Measurements from ENCODE around the gene GLB1L2. TPM values are rescaled to one million over a fixed set of nuclear protein-coding genes. Genes with fewer than 3 reads are reported as not detected.

GLB1L2 gene
- total and polyA plus RNA-seq, 2 of the 13 experiments (the other 11 are each of a cell fraction or from before 2014, with no cell fraction given) = 0.59 to 0.69 TPM

GRCh38 chr11:134331354-134332188 lies at the start of gene GLB1L2 (continued):
- TF ChIP-seq REXO4 (CRISPR knock-in tag; IDR thresholded peaks at IDR 0.05; ENCODE audit: borderline replicate concordance) (no peak), HOXA3 (CRISPR knock-in tag; IDR thresholded peaks at IDR 0.05) (peak; percentile 26; the same call in 1 of the 2 replicates), FOXA3 (CRISPR knock-in tag; IDR thresholded peaks at IDR 0.05) (no peak), ZNF317 (CRISPR knock-in tag; IDR thresholded peaks at IDR 0.05) (peak; percentile 94), ZSCAN12 (CRISPR knock-in tag; IDR thresholded peaks at IDR 0.05) (no peak), ZNF296 (CRISPR knock-in tag; conservative IDR thresholded peaks at IDR 0.05) (no peak), FLYWCH1 (CRISPR knock-in tag; IDR thresholded peaks at IDR 0.05) (no peak), MZF1 (CRISPR knock-in tag; IDR thresholded peaks at IDR 0.05; ENCODE audit: borderline replicate concordance) (no peak), ZBTB49 (CRISPR knock-in tag; IDR thresholded peaks at IDR 0.05; ENCODE audit: borderline replicate concordance) (no peak), KAT2B (IDR thresholded peaks at IDR 0.05; ENCODE audit: borderline replicate concordance, low read depth, low read length) (no peak), THYN1 (CRISPR knock-in tag; IDR thresholded peaks at IDR 0.05; ENCODE audit: borderline replicate concordance, low read depth) (no peak), FOSL2 (CRISPR knock-in tag; IDR thresholded peaks at IDR 0.05) (no peak), NFIB (CRISPR knock-in tag; IDR thresholded peaks at IDR 0.05; ENCODE audit: borderline replicate concordance) (no peak), ZFP1 (CRISPR knock-in tag; IDR thresholded peaks at IDR 0.05) (no peak), ZNF781 (CRISPR knock-in tag; IDR thresholded peaks at IDR 0.05; ENCODE audit: borderline replicate concordance, not compliant biosample characterization) (no peak), SMARCE1 (IDR thresholded peaks at IDR 0.05; ENCODE audit: borderline replicate concordance) (no peak), ZFP91 (CRISPR knock-in tag; IDR thresholded peaks at IDR 0.05; ENCODE audit: borderline replicate concordance) (no peak), ZNF234 (CRISPR knock-in tag; conservative IDR thresholded peaks at IDR 0.05) (no peak), HNF4G (IDR thresholded peaks at IDR 0.05; ENCODE audit: borderline replicate concordance, low read depth, low read length) (peak; percentile 25; the same call in 1 of the 2 replicates), HNF4G (CRISPR knock-in tag; IDR thresholded peaks at IDR 0.05; ENCODE audit: borderline replicate concordance, low read depth) (no peak), MIER2 (CRISPR knock-in tag; IDR thresholded peaks at IDR 0.05) (no peak), GPN1 (CRISPR knock-in tag; IDR thresholded peaks at IDR 0.05; ENCODE audit: borderline replicate concordance) (no peak), ZNF3 (CRISPR knock-in tag; IDR thresholded peaks at IDR 0.05) (no peak), NFE2 (CRISPR knock-in tag; IDR thresholded peaks at IDR 0.05) (no peak), MAX (IDR thresholded peaks at IDR 0.05) (peak; percentile 41; the same call in 1 of the 2 replicates)
- TF ChIP-seq, protein P1, sequence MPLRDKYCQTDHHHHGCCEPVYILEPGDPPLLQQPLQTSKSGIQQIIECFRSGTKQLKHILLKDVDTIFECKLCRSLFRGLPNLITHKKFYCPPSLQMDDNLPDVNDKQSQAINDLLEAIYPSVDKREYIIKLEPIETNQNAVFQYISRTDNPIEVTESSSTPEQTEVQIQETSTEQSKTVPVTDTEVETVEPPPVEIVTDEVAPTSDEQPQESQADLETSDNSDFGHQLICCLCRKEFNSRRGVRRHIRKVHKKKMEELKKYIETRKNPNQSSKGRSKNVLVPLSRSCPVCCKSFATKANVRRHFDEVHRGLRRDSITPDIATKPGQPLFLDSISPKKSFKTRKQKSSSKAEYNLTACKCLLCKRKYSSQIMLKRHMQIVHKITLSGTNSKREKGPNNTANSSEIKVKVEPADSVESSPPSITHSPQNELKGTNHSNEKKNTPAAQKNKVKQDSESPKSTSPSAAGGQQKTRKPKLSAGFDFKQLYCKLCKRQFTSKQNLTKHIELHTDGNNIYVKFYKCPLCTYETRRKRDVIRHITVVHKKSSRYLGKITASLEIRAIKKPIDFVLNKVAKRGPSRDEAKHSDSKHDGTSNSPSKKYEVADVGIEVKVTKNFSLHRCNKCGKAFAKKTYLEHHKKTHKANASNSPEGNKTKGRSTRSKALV (CRISPR knock-in tag; IDR thresholded peaks at IDR 0.05) = no peak
